HCT116 (cell line): Measurements from ENCODE around the gene KRT7. TPM values are rescaled to one million over a fixed set of nuclear protein-coding genes. Genes with fewer than 3 reads are reported as not detected.

Experiments used
- ATAC-seq: fragments of 200-7000 bp; cut with Tn5 transposase; 2 replicates; pipeline ENCODE4 v1.9.1; 2020; ENCODE audit warnings: mild to moderate bottlenecking, moderate library complexity
- BruUV-seq: library from RNA; stranded (reverse); fragments of 400-500 nt; replicated peaks from 2 replicates; lab custom pipeline; 2021; lab: Mats Ljungman, UMichigan
- CTCF ChIA-PET: fragments of 300-600 bp; sonication (Branson Sonifier 250); formaldehyde crosslinking; loops from one replicate; lab custom pipeline; 2021; ENCODE audit warnings: antibody characterized with exemption; lab: Charles Lee
- POLR2A ChIA-PET: fragments of 300-600, 350-600 bp; sonication (Branson Sonifier 250); formaldehyde crosslinking; loops from one replicate; lab custom pipeline; 2021; ENCODE audit warnings: antibody characterized with exemption; lab: Charles Lee
- RAD21 ChIA-PET, 2 experiments: fragments of 300-600 bp; sonication (Branson Sonifier 250); formaldehyde crosslinking; loops; one replicate each; lab custom pipeline; 2023; ENCODE audit warnings: low total read pairs in 2 of 2; ENCODE audit not compliant: uncharacterized antibody in 2 of 2, unreplicated experiment in 2 of 2, low non-redundant PET in 1 of 2; lab: Charles Lee
- DNase-seq: peaks from one replicate; pipeline ENCODE4 v3.0.0-alpha.2; 2010; ENCODE audit warnings: low read depth, low spot score
- H2AFZ ChIP-seq: fragments of 200-600 bp; shearing (Covaris generic), sonication (generic); 2 replicates; pipeline ENCODE4 v1.6.1; 2017; ENCODE audit warnings: low read depth, mixed run types, mixed read lengths, antibody characterized with exemption, low read length; ENCODE audit not compliant: poor library complexity, severe bottlenecking
- H3K27ac ChIP-seq: 2 replicates; pipeline ENCODE4 v1.5.1; 2012; ENCODE audit warnings: low read depth, low read length
- H3K27me3 ChIP-seq: fragments of 200-600 bp; sonication (generic); 2 replicates; pipeline ENCODE4 v1.6.1; 2016; ENCODE audit warnings: mixed run types, low read length, mixed read lengths; ENCODE audit not compliant: insufficient read depth
- H3K36me3 ChIP-seq, 2 experiments: fragments of 200-500 bp in 1 of 2; fragments of 200-600 bp in 1 of 2; sonication (Bioruptor generic) in 1 of 2; sonication (generic) in 1 of 2; 2 replicates each; pipeline versions ENCODE4 v1.5.1 to v1.6.1; 2014 to 2016; ENCODE audit warnings: low read length in 2 of 2, inconsistent platforms in 1 of 2, mixed read lengths in 1 of 2, mixed run types in 1 of 2; ENCODE audit not compliant: insufficient read depth in 2 of 2, control insufficient read depth in 1 of 2
- H3K4me1 ChIP-seq, 2 experiments: fragments of 200-600 bp in 1 of 2; sonication (generic) in 1 of 2; 2 replicates each; pipeline versions ENCODE4 v1.5.1 to v1.6.1; 2012 to 2017; ENCODE audit warnings: low read length in 2 of 2, inconsistent platforms in 1 of 2, mild to moderate bottlenecking in 1 of 2, mixed read lengths in 1 of 2, mixed run types in 1 of 2, moderate library complexity in 1 of 2; ENCODE audit not compliant: insufficient read depth in 2 of 2, control insufficient read depth in 1 of 2
- H3K4me2 ChIP-seq: fragments of 200-600 bp; sonication (generic); 2 replicates; pipeline ENCODE4 v1.6.1; 2017; ENCODE audit warnings: mixed run types, low read length, mixed read lengths
- H3K4me3 ChIP-seq, 2 experiments: fragments of 200-600 bp in 1 of 2; sonication (generic) in 1 of 2; replicated peaks in 1 of 2; 2 replicates each; pipeline ENCODE4 v1.5.1; 2011 to 2016; ENCODE audit warnings: low read length in 2 of 2, control low read depth in 1 of 2, low read depth in 1 of 2, mild to moderate bottlenecking in 1 of 2, mixed read lengths in 1 of 2, mixed run types in 1 of 2
- H3K79me2 ChIP-seq: fragments of 200-600 bp; sonication (generic); 2 replicates; pipeline ENCODE4 v1.6.1; 2017; ENCODE audit warnings: mild to moderate bottlenecking, mixed run types, low read length, moderate library complexity, mixed read lengths; ENCODE audit not compliant: insufficient read depth
- H3K9ac ChIP-seq: fragments of 200-600 bp; sonication (generic); 2 replicates; pipeline ENCODE4 v1.6.1; 2016; ENCODE audit warnings: low read length, mixed read lengths
- H3K9me2 ChIP-seq: fragments of 200-600 bp; sonication (generic), shearing (Covaris generic); 2 replicates; pipeline ENCODE4 v1.6.1; 2017; ENCODE audit warnings: mixed run types, mild to moderate bottlenecking, moderate library complexity; ENCODE audit not compliant: insufficient read depth
- H3K9me3 ChIP-seq, 2 experiments: fragments of 200-500 bp in 1 of 2; fragments of 200-600 bp in 1 of 2; sonication (Bioruptor generic) in 1 of 2; sonication (generic) in 1 of 2; 2 replicates each; pipeline ENCODE4 v1.6.1; 2014 to 2017; ENCODE audit warnings: low read length in 2 of 2, mixed read lengths in 2 of 2, inconsistent platforms in 1 of 2, low read depth in 1 of 2, mild to moderate bottlenecking in 1 of 2, mixed run types in 1 of 2, moderate library complexity in 1 of 2; ENCODE audit not compliant: control insufficient read depth in 1 of 2, insufficient read depth in 1 of 2
- H4K20me1 ChIP-seq: fragments of 200-600 bp; sonication (generic), shearing (Covaris generic); 2 replicates; pipeline ENCODE4 v1.6.1; 2017; ENCODE audit warnings: mixed run types, mild to moderate bottlenecking, moderate library complexity; ENCODE audit not compliant: insufficient read depth
- CBX3 ChIP-seq: IDR thresholded peaks from 2 replicates; pipeline ENCODE4 v1.6.1; 2012; ENCODE audit warnings: low read depth
- ELF1 ChIP-seq: IDR thresholded peaks from 2 replicates; pipeline ENCODE4 v1.6.1; 2012; ENCODE audit warnings: low read depth, borderline replicate concordance
- EZH2 ChIP-seq: fragments of 200-600 bp; sonication (generic); IDR thresholded peaks from 2 replicates; pipeline ENCODE4 v1.6.1; 2017; ENCODE audit warnings: antibody characterized with exemption, mixed run types
- EZH2phosphoT487 ChIP-seq: fragments of 200-600 bp; IDR thresholded peaks from 2 replicates; pipeline ENCODE4 v1.6.1; 2018; ENCODE audit warnings: antibody characterized with exemption, borderline replicate concordance
- FOSL1 ChIP-seq: IDR thresholded peaks from 2 replicates; pipeline ENCODE4 v1.6.1; 2012; ENCODE audit warnings: low read depth
- JUND ChIP-seq: IDR thresholded peaks from 2 replicates; pipeline ENCODE4 v1.6.1; 2012
- POLR2AphosphoS5 ChIP-seq: IDR thresholded peaks from 2 replicates; pipeline ENCODE4 v1.6.1; 2011; ENCODE audit warnings: mild to moderate bottlenecking, low read depth, low read length, moderate library complexity
- RAD21 ChIP-seq: IDR thresholded peaks from 2 replicates; pipeline ENCODE4 v1.6.1; 2012; ENCODE audit warnings: low read depth, mild to moderate bottlenecking
- SP1 ChIP-seq: IDR thresholded peaks from 2 replicates; pipeline ENCODE4 v1.6.1; 2012; ENCODE audit warnings: low read depth
- SRF ChIP-seq: IDR thresholded peaks from 2 replicates; pipeline ENCODE4 v1.6.1; 2012; ENCODE audit warnings: low read depth
- TCF7L2 ChIP-seq: IDR thresholded peaks from 2 replicates; pipeline ENCODE4 v1.7.0; 2011; ENCODE audit warnings: borderline replicate concordance, inconsistent platforms; ENCODE audit not compliant: insufficient read depth, insufficient read length; ENCODE audit errors: extremely low read depth
- ZNF274 ChIP-seq: fragments of 200-500 bp; sonication (Bioruptor generic); IDR thresholded peaks from 2 replicates; pipeline ENCODE4 v1.6.1; 2014; ENCODE audit warnings: mild to moderate bottlenecking, low read depth, low read length, inconsistent platforms
- intact Hi-C: fragments of 100-400 bp; cut with micrococcal nuclease; formaldehyde crosslinking; loops from 2 replicates; pipeline ENCODE4 v1.10.0; 2022
- total RNA-seq: library from RNA; stranded (reverse); gene quantifications from one replicate; pipeline ENCODE4 v1.2.1, GENCODE V29; 2021; ENCODE audit not compliant: unreplicated experiment
- TF ChIP-seq, protein P1 (sequence below): IDR thresholded peaks from 2 replicates; pipeline ENCODE4 v1.6.1; 2012
- TF ChIP-seq, protein P2 (sequence below): IDR thresholded peaks from 2 replicates; pipeline ENCODE4 v1.6.1; 2011; ENCODE audit warnings: mild to moderate bottlenecking, low read length, moderate library complexity; ENCODE audit not compliant: insufficient replicate concordance; ENCODE audit errors: extremely low read depth
- TF ChIP-seq, protein P3 (sequence below), 3 experiments: fragments of 200-600 bp in 1 of 3; sonication (generic) in 1 of 3; IDR thresholded peaks in 2 of 3; conservative IDR thresholded peaks in 1 of 3; 2 replicates each; pipeline ENCODE4 v1.5.1; 2012 to 2017; ENCODE audit warnings: low read depth in 2 of 3, low read length in 2 of 3, antibody characterized with exemption in 1 of 3, borderline replicate concordance in 1 of 3, control low read depth in 1 of 3, mild to moderate bottlenecking in 1 of 3, mixed read lengths in 1 of 3, mixed run types in 1 of 3, moderate library complexity in 1 of 3; ENCODE audit not compliant: insufficient read depth in 1 of 3
- TF ChIP-seq, protein P4 (sequence below): IDR thresholded peaks from 2 replicates; pipeline ENCODE4 v1.6.1; 2012; ENCODE audit warnings: low read depth

Gene KRT7
- total RNA-seq, 1 experiment from 2014 or later = 72.6 TPM

DNA sequence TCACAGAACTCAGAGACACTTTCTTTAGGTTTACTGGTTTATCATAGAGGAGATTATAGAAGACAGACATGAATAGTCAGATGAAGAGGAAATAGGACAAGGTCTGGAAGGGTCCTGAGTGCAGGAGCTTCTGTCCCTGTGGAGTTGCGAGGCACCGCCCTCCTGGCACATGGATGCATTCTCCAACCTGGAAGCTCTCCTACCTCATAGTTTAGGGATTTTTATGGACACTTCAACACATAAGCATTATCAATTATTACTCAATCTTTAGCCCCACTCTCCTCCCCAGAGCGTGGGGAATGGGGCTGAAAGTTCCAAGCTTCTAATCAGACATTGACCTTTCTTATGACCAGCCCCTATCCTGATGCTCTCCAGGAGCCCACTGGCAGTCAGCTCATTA, 12.6 kb upstream of the KRT7 start:
- Histone ChIP-seq H4K20me1 (no peaks in the 10 kb centered on the region), H2AFZ (no peak overlapping the region), H3K4me2 (no peak overlapping the region), H3K9me3 (no peaks in the 10 kb centered on the region), H3K36me3 (no peaks in the 10 kb centered on the region), H3K79me2 (no peaks in the 10 kb centered on the region), H3K27me3 (no peaks in the 10 kb centered on the region), H3K27ac (no peak overlapping the region), H3K9me2 (no peaks in the 10 kb centered on the region), H3K9ac (no peak overlapping the region), H3K4me1 (peaks cover 35 to 88% of the 10 kb centered on the region in 2 experiments), H3K4me3 (no peak overlapping the region)
- intact Hi-C loops = no loop called here
- ChIA-PET POLR2A (interaction anchor here (1.3 to 1.9 kb wide), 2 partner anchors 60 to 107 kb away, joined by 3 to 6 read pairs; no protein-coding TSS in a partner anchor), CTCF (interaction anchor here (1.1 to 3.2 kb wide), 5 partner anchors 10 to 107 kb away, joined by 3 to 35 read pairs (median 6); no protein-coding TSS in a partner anchor), RAD21 (no interaction called here)
- no TSS peak for BruUV-seq
- no peak for TF ChIP-seq POLR2AphosphoS5
- TF ChIP-seq, protein P1, sequence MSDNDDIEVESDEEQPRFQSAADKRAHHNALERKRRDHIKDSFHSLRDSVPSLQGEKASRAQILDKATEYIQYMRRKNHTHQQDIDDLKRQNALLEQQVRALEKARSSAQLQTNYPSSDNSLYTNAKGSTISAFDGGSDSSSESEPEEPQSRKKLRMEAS = no peak
- no peak for TF ChIP-seq EZH2
- TF ChIP-seq TCF7L2 = no peak
- TF ChIP-seq RAD21 = no peak
- no peak for TF ChIP-seq FOSL1
- no peak for TF ChIP-seq ELF1
- TF ChIP-seq EZH2phosphoT487 = no peak
- no peak for TF ChIP-seq JUND
- TF ChIP-seq SRF = no peak
- TF ChIP-seq, protein P2, sequence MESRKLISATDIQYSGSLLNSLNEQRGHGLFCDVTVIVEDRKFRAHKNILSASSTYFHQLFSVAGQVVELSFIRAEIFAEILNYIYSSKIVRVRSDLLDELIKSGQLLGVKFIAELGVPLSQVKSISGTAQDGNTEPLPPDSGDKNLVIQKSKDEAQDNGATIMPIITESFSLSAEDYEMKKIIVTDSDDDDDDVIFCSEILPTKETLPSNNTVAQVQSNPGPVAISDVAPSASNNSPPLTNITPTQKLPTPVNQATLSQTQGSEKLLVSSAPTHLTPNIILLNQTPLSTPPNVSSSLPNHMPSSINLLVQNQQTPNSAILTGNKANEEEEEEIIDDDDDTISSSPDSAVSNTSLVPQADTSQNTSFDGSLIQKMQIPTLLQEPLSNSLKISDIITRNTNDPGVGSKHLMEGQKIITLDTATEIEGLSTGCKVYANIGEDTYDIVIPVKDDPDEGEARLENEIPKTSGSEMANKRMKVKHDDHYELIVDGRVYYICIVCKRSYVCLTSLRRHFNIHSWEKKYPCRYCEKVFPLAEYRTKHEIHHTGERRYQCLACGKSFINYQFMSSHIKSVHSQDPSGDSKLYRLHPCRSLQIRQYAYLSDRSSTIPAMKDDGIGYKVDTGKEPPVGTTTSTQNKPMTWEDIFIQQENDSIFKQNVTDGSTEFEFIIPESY = no peak
- no peak for TF ChIP-seq CBX3
- TF ChIP-seq, protein P3, sequence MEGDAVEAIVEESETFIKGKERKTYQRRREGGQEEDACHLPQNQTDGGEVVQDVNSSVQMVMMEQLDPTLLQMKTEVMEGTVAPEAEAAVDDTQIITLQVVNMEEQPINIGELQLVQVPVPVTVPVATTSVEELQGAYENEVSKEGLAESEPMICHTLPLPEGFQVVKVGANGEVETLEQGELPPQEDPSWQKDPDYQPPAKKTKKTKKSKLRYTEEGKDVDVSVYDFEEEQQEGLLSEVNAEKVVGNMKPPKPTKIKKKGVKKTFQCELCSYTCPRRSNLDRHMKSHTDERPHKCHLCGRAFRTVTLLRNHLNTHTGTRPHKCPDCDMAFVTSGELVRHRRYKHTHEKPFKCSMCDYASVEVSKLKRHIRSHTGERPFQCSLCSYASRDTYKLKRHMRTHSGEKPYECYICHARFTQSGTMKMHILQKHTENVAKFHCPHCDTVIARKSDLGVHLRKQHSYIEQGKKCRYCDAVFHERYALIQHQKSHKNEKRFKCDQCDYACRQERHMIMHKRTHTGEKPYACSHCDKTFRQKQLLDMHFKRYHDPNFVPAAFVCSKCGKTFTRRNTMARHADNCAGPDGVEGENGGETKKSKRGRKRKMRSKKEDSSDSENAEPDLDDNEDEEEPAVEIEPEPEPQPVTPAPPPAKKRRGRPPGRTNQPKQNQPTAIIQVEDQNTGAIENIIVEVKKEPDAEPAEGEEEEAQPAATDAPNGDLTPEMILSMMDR (IDR thresholded peaks at IDR 0.05 in 2 of 3, conservative IDR thresholded peaks at IDR 0.05 in 1 of 3; ENCODE audit: borderline replicate concordance in 1 of 3, insufficient read depth in 1 of 3, low read depth in 2 of 3, low read length in 2 of 3) = no peak
- TF ChIP-seq SP1 = no peak
- TF ChIP-seq, protein P4, sequence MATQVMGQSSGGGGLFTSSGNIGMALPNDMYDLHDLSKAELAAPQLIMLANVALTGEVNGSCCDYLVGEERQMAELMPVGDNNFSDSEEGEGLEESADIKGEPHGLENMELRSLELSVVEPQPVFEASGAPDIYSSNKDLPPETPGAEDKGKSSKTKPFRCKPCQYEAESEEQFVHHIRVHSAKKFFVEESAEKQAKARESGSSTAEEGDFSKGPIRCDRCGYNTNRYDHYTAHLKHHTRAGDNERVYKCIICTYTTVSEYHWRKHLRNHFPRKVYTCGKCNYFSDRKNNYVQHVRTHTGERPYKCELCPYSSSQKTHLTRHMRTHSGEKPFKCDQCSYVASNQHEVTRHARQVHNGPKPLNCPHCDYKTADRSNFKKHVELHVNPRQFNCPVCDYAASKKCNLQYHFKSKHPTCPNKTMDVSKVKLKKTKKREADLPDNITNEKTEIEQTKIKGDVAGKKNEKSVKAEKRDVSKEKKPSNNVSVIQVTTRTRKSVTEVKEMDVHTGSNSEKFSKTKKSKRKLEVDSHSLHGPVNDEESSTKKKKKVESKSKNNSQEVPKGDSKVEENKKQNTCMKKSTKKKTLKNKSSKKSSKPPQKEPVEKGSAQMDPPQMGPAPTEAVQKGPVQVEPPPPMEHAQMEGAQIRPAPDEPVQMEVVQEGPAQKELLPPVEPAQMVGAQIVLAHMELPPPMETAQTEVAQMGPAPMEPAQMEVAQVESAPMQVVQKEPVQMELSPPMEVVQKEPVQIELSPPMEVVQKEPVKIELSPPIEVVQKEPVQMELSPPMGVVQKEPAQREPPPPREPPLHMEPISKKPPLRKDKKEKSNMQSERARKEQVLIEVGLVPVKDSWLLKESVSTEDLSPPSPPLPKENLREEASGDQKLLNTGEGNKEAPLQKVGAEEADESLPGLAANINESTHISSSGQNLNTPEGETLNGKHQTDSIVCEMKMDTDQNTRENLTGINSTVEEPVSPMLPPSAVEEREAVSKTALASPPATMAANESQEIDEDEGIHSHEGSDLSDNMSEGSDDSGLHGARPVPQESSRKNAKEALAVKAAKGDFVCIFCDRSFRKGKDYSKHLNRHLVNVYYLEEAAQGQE = no peak
- TF ChIP-seq ZNF274 = no peak
- no peak for DNase-seq
- ATAC-seq = no peak
